ENCODE data around the gene COPRS.

- TF ChIP-seq CTCF (IDR thresholded peaks at IDR 0.05) (no peak), SIN3A (IDR thresholded peaks at IDR 0.05; ENCODE audit: borderline replicate concordance, low read depth, low read length) (no peak; the same call in 1 of the 2 replicates), POLR2AphosphoS5 (IDR thresholded peaks at IDR 0.05; ENCODE audit: low read depth, low read length) (no peak), RAD21 (IDR thresholded peaks at IDR 0.05; ENCODE audit: low read length) (no peak), FOXJ3 (CRISPR knock-in tag; IDR thresholded peaks at IDR 0.05) (no peak), EP300 (IDR thresholded peaks at IDR 0.05; ENCODE audit: borderline replicate concordance in 1 of 2, low read depth in 1 of 2, low read length in 1 of 2) (no peak), YY1 (IDR thresholded peaks at IDR 0.05; ENCODE audit: low read depth) (no peak), RCOR1 (IDR thresholded peaks at IDR 0.05; ENCODE audit: low read length) (no peak), GATA2 (CRISPR knock-in tag; IDR thresholded peaks at IDR 0.05) (no peak), RFX5 (IDR thresholded peaks at IDR 0.05; ENCODE audit: low read length) (no peak)
Observed at GRCh38 chr17:31859487-31860008, 504 bp upstream of the COPRS start.
